PFSK-1 (cell line): ENCODE results near the gene CACNA1C.

ENCODE experiments used
- FOXP2 ChIP-seq: optimal IDR thresholded peaks from 2 replicates; pipeline ENCODE3; 2011; ENCODE audit warnings: borderline replicate concordance, control low read depth, inconsistent platforms; ENCODE audit not compliant: insufficient read depth; ENCODE audit errors: extremely low read length, extremely low read depth
- POLR2AphosphoS5 ChIP-seq: IDR thresholded peaks from 2 replicates; pipeline ENCODE4 v1.6.1; 2012; ENCODE audit warnings: low read depth, mild to moderate bottlenecking, control low read depth, low read length, moderate library complexity
- REST ChIP-seq, 2 experiments: IDR thresholded peaks; 2 replicates each; pipeline versions ENCODE4 v1.6.1 to v1.8.0; 2011 to 2012; ENCODE audit warnings: low read depth in 2 of 2, low read length in 2 of 2, control low read depth in 1 of 2, inconsistent platforms in 1 of 2, mild to moderate bottlenecking in 1 of 2, moderate library complexity in 1 of 2; ENCODE audit not compliant: insufficient read depth in 1 of 2
- SIN3A ChIP-seq: IDR thresholded peaks from 2 replicates; pipeline ENCODE4 v1.6.1; 2012; ENCODE audit warnings: mild to moderate bottlenecking, low read length, moderate library complexity, borderline replicate concordance; ENCODE audit not compliant: insufficient read depth
- TAF1 ChIP-seq: IDR thresholded peaks from 2 replicates; pipeline ENCODE4 v1.6.1; 2012; ENCODE audit warnings: low read length, control low read depth, borderline replicate concordance; ENCODE audit not compliant: insufficient read depth

The CACNA1C gene

GRCh38 chr12:2560356-2560755 lies 507.6 kb downstream of the CACNA1C start:
- TF ChIP-seq TAF1: no peak
- TF ChIP-seq REST (IDR thresholded peaks at IDR 0.05; ENCODE audit: insufficient read depth in 1 of 2, low read depth in 2 of 2, low read length in 2 of 2): no peak

GRCh38 chr12:2561367-2561766 lies 508.6 kb downstream of the CACNA1C start:
- TF ChIP-seq TAF1 (no peak), POLR2AphosphoS5 (no peak), FOXP2 (no peak), REST (IDR thresholded peaks at IDR 0.05; ENCODE audit: insufficient read depth in 1 of 2, low read depth in 2 of 2, low read length in 2 of 2) (no peak), SIN3A (no peak)

GRCh38 chr12:2562400-2562799 lies 509.6 kb downstream of the CACNA1C start:
- no peak for TF ChIP-seq POLR2AphosphoS5
- TF ChIP-seq SIN3A: no peak
- TF ChIP-seq FOXP2: no peak
- no peak for TF ChIP-seq REST (IDR thresholded peaks at IDR 0.05; ENCODE audit: insufficient read depth in 1 of 2, low read depth in 2 of 2, low read length in 2 of 2)
- no peak for TF ChIP-seq TAF1

GRCh38 chr12:2563709-2564108 lies 510.9 kb downstream of the CACNA1C start:
- TF ChIP-seq POLR2AphosphoS5 (no peak), FOXP2 (no peak), REST (IDR thresholded peaks at IDR 0.05; ENCODE audit: insufficient read depth in 1 of 2, low read depth in 2 of 2, low read length in 2 of 2) (no peak), TAF1 (no peak), SIN3A (no peak)

- TF ChIP-seq FOXP2 (no peak), REST (IDR thresholded peaks at IDR 0.05; ENCODE audit: insufficient read depth in 1 of 2, low read depth in 2 of 2, low read length in 2 of 2) (no peak), POLR2AphosphoS5 (no peak), SIN3A (no peak), TAF1 (no peak)
Measured at GRCh38 chr12:2566161-2566560, 513.4 kb downstream of the CACNA1C start.
